Renal cortical epithelial cell (primary cell): ENCODE data around the gene TRIM6. TPM values are rescaled to one million over a fixed set of nuclear protein-coding genes. Genes with fewer than 3 reads are reported as not detected.

Experiments
- total RNA-seq: library from RNA; depleted of rRNA; stranded (reverse); fragments of >200 nt; gene quantifications from 2 replicates; pipeline ENCODE4 v1.2.3, GENCODE V29; 2014

Gene TRIM6
- total RNA-seq, 1 donor from 2014 or later, result 19.5 TPM

Other genes with a start within 250 kb of the TRIM6 start
- gene OR51B6, start 245.1 kb upstream of the TRIM6 start, total RNA-seq, result not detected in 2 replicates
- not detected in 2 replicates for gene OR51M1, start 212.8 kb upstream of the TRIM6 start, total RNA-seq
- not detected in 2 replicates for gene OR51Q1, start 174.5 kb upstream of the TRIM6 start, total RNA-seq
- gene OR51I1, start 155.1 kb upstream of the TRIM6 start, total RNA-seq, result 0.20 TPM in 1 of 2 replicates, not detected in the other
- gene OR51I2, start 147.3 kb upstream of the TRIM6 start, total RNA-seq, result not detected in 2 replicates
- 0.10 TPM in 1 of 2 replicates, not detected in the other for gene OR52D1, start 108.0 kb upstream of the TRIM6 start, total RNA-seq
- 0.05 TPM in 1 of 2 replicates, not detected in the other for gene UBQLN3, start 86.7 kb upstream of the TRIM6 start, total RNA-seq
- 0.30 TPM in 1 of 2 replicates, not detected in the other for gene UBQLNL, start 79.9 kb upstream of the TRIM6 start, total RNA-seq
- 0.10 TPM in 1 of 2 replicates, not detected in the other for gene OR52H1, start 48.1 kb upstream of the TRIM6 start, total RNA-seq
- gene OR52B6, start 15.8 kb upstream of the TRIM6 start, total RNA-seq, result not detected in 2 replicates
- 10.7 and 15.3 TPM in 2 replicates for gene TRIM34, start 28.4 kb downstream of the TRIM6 start, total RNA-seq
- gene TRIM5, start 88.4 kb downstream of the TRIM6 start, total RNA-seq, result 37.2 and 44.3 TPM in 2 replicates
- 148 and 284 TPM in 2 replicates for gene TRIM22, start 93.2 kb downstream of the TRIM6 start, total RNA-seq
- gene OR56B1, start 139.8 kb downstream of the TRIM6 start, total RNA-seq, result not detected in 2 replicates
- not detected in 2 replicates for gene OR52N4, start 157.6 kb downstream of the TRIM6 start, total RNA-seq
- gene OR52N5, start 186.7 kb downstream of the TRIM6 start, total RNA-seq, result not detected in 2 replicates
- gene OR52N1, start 194.6 kb downstream of the TRIM6 start, total RNA-seq, result not detected in 2 replicates
- gene OR52N2, start 212.3 kb downstream of the TRIM6 start, total RNA-seq, result not detected in 2 replicates
- not detected in 2 replicates for gene OR52E6, start 245.3 kb downstream of the TRIM6 start, total RNA-seq